Measurements from ENCODE around the gene SYN1.
A peak's percentile ranks its signal among the peaks of the same experiment; 100 is the strongest.

Gene SYN1

GRCh38 chrX:47564438-47565085 is 55.1 kb downstream of the SYN1 start:
- DNase-seq (ENCODE audit: insufficient read length, low spot score) (no peak), FAIRE-seq (no peak)
- no peak for TF ChIP-seq CTCF (IDR thresholded peaks at IDR 0.05; ENCODE audit: insufficient read depth, missing control alignments)

GRCh38 chrX:47563801-47564315 is 55.8 kb downstream of the SYN1 start:
- FAIRE-seq (no peak), DNase-seq (ENCODE audit: insufficient read length, low spot score) (no peak)
- TF ChIP-seq CTCF (IDR thresholded peaks at IDR 0.05; ENCODE audit: insufficient read depth, missing control alignments) = no peak

GRCh38 chrX:47562615-47563243 is 56.9 kb downstream of the SYN1 start:
- peak; percentile 9 for TF ChIP-seq CTCF (IDR thresholded peaks at IDR 0.05; ENCODE audit: insufficient read depth, missing control alignments)
- FAIRE-seq (no peak), DNase-seq (ENCODE audit: insufficient read length, low spot score) (no peak)

GRCh38 chrX:47561659-47562151 is 58.0 kb downstream of the SYN1 start:
- FAIRE-seq = no peak
- no peak for DNase-seq (ENCODE audit: insufficient read length, low spot score)
- no peak for TF ChIP-seq CTCF (IDR thresholded peaks at IDR 0.05; ENCODE audit: insufficient read depth, missing control alignments)

- DNase-seq (ENCODE audit: insufficient read length, low spot score) (peak; percentile 56), FAIRE-seq (peak; percentile 90)
- no peak for TF ChIP-seq CTCF (IDR thresholded peaks at IDR 0.05; ENCODE audit: insufficient read depth, missing control alignments)
Observed at GRCh38 chrX:47560934-47561658, 58.6 kb downstream of the SYN1 start, which contains the start of gene ARAF. Gene ARAF, plus strand, starts transcription at chrX:47561205. Its CDS starts 1,763 bp downstream, at chrX:47562968.

- DNase-seq (ENCODE audit: insufficient read length, low spot score) = no peak
- FAIRE-seq = no peak
- no peak for TF ChIP-seq CTCF (IDR thresholded peaks at IDR 0.05; ENCODE audit: insufficient read depth, missing control alignments)
Observed at GRCh38 chrX:47560179-47560933, 59.3 kb downstream of the SYN1 start.
